Skin of body (tissue), 2 donors: ENCODE data around the gene ADH4. TPM values are rescaled to one million over a fixed set of nuclear protein-coding genes. Genes with fewer than 3 reads are reported as not detected.
A peak's percentile ranks its signal among the peaks of the same experiment; 100 is the strongest.
"Not testable (repeated sequence)": the region's sequence is repeated elsewhere in the genome, so short reads cannot be mapped to it uniquely, and the experiment has no call there.

Experiments
- DNase-seq: peaks from one replicate; lab custom pipeline; 2025; lab: John Stamatoyannopoulos, UW
- total RNA-seq: library from RNA; depleted of rRNA; stranded (reverse); fragments of >200 nt; gene quantifications from one replicate; pipeline ENCODE4 v1.2.3, GENCODE V29; 2014

The ADH4 gene
- not detected for total RNA-seq

GRCh38 chr4:99144070-99144469 is at the start of gene ADH4:
Gene ADH4, minus strand, starts transcription at chr4:99144297. Its CDS starts 75 bp downstream, at chr4:99144222.
- no peak for DNase-seq

DNA sequence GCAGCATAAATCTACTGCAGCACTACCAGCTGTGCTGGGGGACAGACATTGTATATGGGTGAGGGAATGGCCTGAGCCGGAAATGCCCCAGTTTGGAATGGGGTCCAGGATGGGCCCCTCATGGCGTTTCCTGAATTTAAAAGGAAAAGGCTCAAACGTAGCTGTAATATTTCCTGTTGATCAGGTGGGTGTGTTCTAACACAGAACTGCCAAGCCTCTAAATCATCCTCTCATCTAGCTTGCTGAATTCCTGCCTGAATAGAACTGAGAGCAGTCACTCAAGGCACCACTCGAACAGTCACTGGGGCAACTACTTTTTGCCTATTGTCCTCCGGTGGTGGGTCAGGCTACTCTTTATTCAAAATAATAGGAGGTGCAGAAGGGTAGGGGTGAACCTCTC is 46.2 kb upstream of the ADH4 start:
- DNase-seq, result no peak

DNA sequence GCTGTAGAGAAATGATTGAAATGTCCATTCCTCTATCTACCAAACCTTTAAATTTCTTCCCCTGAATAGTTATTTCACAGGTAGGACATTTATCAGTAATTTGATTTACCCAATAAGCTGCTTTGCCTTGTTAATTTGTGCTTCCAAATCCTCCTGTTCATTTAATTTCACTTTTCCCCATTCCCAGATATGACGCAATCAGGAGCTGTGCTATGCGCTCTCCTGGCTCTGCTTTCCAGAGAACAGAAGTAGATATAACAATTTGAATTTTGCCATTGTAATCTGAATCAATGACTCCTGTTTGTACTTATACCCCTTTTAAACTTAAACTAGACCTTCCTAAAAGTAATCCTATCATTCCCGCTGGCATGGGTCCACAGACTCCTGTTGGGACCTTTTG is 45.8 kb upstream of the ADH4 start:
- DNase-seq, result not testable (repeated sequence)

- no peak for DNase-seq
Measured at GRCh38 chr4:99186029-99186428, 41.9 kb upstream of the ADH4 start.

- DNase-seq, result no peak
Measured at GRCh38 chr4:99185581-99185980, 41.5 kb upstream of the ADH4 start.

DNA sequence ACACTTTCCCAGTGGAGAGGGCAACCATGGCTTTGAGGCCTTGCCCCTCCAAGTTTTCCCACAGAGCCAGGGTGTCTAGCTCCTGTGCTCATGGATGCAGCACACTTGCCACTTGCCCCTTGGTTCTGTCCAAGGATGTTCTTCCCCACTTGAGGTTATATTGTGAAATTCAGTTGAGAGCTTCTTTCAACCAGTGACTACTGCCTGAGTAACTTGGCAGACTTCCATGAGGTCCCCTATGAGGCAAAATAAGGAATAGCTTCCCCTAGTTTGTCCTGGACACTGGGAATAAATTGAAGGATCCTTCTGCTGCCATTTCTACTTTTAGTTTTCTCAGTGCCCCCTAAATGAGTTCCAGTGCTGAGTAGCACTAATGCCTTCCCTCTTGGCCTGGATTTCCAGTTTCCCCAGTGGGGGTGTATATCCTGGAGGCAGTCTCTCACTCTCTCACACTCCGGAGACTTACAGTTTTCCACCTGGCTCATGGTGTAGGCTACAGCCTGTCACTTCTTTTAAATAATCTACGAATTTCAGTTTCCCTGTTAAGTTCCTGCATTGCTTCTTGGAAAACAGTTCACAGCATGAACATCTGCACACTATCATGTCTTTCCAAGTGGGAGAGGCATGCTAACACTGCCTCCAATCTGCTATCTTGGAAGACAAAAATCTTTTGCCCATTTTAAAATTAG is 36.4 kb upstream of the ADH4 start:
- peak; percentile 19 for DNase-seq

DNA sequence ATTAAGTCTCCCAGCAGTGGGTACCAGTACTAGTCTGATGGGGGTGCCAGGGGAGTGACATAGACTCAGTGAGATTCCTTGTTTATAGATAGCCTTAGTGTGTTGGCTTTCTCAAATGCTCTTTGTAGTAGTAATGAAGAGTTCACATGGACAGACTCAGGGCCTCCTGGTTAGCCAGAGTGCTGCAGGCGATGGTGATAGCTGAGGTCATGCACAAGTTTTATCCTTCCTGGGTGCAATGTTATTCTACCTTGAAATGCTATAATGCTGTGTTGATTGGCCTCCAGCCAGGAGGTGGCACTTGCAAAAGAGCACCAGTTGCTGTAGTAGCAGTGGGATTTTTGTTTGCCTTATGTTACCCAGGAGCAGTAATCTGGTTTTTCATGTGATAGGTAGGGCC is 35.5 kb upstream of the ADH4 start:
- DNase-seq, result no peak

DNA sequence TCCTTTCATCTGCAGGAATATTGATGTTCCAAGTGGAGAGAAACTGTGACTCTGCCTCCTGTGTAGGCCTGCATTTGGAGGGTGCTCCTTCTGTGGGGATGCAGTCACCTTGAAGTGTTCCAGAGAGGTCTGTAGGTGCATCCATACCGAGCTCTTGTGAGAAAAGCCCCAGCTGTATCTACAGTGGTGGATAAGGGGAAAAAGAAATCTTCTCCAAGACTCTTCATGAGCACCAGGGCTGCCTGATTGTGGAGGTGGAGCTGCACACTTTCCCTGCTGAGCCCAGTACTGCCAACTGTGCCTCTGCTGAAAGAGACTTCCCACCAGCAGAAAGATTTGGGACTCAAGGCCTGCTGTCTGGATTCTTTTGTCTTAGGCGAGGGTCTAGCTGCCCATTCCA is 35.1 kb upstream of the ADH4 start:
- no peak for DNase-seq

- DNase-seq, result no peak
Measured at GRCh38 chr4:99166544-99166943, 22.4 kb upstream of the ADH4 start.

DNA sequence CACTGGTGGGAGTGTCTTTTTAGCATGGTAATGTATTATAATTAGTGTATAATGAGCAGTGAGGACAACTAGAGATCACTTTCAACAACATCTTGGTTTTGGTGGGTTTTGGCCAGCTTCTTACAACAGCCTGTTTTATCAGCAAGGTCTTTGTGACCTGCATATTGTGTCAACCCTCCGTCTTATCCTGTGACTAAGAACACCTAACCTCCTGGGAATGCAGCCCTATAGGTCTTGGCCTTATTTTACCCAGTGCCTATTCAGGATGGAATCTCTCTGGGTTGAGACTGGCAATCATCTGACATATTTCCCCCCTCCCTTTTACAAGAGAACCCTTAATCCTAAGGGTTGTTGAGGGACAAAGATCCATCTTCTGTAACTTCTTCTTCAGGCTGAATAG is 21.9 kb upstream of the ADH4 start:
- DNase-seq, result no peak

- no peak for DNase-seq
Measured at GRCh38 chr4:99161373-99162099, 17.4 kb upstream of the ADH4 start.

DNA sequence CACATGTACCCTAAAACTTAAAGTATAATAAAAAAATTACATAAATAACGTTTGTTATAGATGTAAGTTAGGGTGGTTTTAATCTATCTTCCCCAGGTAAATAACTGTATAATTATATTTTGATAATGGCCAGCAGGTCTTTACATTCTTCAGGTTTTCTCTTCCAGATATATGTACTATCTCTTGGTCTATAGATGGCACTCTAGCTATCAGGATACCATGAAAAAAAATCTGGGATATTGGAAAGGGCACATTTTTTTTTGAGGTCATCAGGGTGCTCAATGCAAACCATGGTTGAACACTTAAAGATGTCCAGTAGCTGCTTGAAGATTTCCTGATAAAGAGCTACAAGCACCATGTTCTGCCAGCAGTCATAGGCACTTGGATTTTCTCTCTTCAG is 15.6 kb upstream of the ADH4 start:
- DNase-seq, result no peak

DNA sequence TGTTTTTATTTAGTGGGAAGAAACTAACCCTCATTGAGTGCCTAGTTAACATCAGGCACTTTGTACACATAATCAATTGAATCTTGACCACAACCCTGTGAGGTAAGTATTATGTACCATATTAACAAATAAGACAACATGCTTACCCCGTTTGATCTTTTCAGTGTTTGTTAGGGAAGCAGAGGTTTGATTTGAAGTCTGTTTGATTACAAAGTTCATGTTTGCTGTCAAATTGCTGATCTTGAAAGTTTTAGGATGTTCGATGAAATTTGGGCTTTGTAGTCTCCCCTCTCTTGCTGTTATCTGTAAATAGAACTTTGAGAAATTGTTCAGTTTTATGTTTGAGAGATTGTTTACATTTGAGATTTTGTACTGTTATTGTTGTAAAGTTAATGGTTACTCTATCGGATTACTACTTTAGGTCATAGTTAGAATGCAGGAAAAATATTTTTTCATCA is 13.4 kb upstream of the ADH4 start:
- no peak for DNase-seq

DNA sequence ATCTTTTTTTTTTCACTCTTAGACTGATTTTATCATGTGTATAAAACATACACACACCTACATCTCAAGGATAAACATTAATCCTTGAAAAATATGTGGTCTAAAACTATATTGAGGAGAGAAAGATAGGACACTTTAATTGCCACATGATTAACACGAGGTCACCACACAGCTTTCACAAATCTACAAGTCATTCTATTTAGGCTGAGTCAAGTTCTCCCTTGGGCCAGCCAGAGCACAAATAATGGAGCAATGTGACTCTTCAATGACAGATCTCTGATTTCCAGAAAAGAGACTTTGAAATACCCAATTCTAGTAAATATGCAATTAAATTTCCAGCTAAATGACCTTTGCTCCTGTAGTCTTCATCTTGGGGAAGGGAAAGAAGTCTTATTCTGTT is 12.9 kb upstream of the ADH4 start:
- DNase-seq, result no peak

DNA sequence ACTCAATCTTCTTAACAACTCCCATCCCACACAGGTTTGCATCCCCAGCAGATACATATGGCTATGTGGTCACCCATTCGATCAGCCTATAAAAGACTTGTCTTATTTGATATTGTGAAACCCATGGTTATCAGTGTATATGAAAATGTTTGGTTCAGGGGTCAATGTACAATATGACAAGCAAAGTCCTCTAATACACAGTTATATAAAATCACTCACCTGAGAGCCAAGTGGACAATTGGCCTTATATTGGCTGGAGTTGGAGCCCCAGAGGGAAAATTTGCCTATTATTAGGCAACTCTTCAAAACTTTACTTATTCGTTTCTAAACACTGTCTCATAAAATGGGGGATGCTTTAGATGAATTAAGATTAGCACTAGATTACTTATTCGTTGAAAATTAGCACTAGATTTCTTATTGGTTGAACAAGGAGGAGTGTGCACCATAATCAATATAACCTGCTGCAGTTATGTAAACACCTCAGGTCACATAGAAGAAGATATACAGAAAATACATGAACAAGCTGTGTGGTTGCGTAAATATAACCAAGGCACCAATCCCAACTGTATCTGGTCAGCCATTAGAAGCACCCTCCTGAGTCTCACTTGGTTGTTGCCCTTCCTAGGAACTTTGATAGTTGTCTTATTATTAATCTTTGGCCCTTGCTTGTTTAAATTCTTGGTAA is 10.7 kb upstream of the ADH4 start:
- DNase-seq, result no peak

DNA sequence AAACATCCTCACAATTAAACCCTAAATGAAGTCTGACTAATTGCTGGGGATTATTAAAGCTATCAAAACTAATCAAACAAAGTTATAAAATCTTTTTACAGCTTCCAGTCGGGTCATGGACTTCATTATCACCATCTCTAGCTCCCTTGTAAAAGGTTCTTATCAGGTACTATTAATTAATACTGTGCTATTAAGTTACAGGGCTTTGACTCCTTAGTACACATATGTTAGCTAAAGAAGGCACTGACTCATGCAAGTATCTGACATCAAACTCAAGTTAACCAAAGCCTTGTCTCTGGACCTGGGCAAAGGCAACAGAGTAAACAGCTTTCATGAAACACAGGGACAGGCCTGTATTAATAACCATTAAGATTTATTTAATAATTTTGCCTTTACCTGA is 7.9 kb upstream of the ADH4 start:
- DNase-seq, result no peak

GRCh38 chr4:99151452-99151851 is 7.4 kb upstream of the ADH4 start:
- DNase-seq, result no peak

DNA sequence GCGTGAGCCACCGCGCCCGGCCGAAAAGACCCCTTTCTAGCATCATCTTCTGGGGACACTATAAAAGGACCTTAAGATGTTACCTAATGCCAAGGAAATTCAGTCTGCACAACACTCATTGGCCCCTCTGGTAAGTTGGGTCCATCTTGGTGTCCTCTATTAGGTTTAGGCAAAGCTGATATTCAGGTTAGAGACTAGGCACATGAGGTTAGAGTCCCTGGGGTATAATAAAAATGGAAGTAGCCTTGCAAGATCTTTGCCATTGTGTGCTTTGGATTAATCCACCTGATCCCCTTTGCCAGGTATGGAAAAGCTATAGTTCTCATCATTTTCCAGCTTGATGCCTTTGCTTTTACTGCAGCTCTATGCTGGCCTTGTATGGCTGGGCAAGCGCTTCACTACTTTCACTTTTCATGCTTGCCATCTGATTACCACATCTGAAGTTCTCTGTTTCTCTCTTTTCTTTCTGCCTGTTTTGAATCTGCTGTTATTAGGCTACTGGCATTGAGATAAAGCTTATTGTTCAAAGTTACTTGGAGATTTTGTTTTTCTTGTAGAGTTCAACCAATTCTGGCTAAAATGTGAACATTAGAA is 5.4 kb upstream of the ADH4 start:
- DNase-seq, result no peak

- DNase-seq, result no peak
Measured at GRCh38 chr4:99148550-99148949, 4.5 kb upstream of the ADH4 start.

DNA sequence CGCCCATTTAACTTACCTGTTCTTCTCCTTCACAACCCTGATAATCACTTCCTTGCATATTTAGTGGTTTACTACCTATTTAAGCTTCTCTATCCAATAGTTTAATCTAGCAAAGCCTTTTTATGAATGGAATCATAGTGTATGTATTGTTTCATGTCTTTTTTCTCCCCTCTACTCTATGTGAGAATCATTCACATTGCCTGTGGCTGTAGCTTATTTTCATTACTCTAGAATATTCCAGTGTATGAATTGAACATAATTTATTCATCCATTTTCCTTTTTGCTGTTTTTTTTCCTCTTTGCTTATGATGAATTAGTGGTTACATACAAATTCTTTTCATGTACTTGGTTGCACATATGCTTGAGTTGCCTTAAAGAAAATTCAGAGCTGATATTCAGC is 490 bp upstream of the ADH4 start:
- no peak for DNase-seq

GRCh38 chr4:99136329-99136728 is 7.8 kb downstream of the ADH4 start:
- DNase-seq, result no peak

GRCh38 chr4:99135541-99136162 is 8.4 kb downstream of the ADH4 start:
- no peak for DNase-seq
